AG08396 (cell line): ENCODE data around the gene NFKBIE.
"Not testable (repeated sequence)": the region's sequence is repeated elsewhere in the genome, so short reads cannot be mapped to it uniquely, and the experiment has no call there.

Experiments used
- DNase-seq: peaks from one replicate; pipeline ENCODE4 v3.0.0; 2012; ENCODE audit warnings: low spot score, mixed read lengths

The NFKBIE gene

GRCh38 chr6:44265007-44265721 lies at the start of gene NFKBIE:
NFKBIE (minus strand) TSS chr6:44265551; CDS start chr6:44265346, 205 bp downstream.
- peak; percentile 98 for DNase-seq

- not testable (repeated sequence) for DNase-seq
These were observed 49.3 kb upstream of the NFKBIE start for GRCh38 chr6:44314657-44315056.

- DNase-seq: peak; percentile 89
These were observed 47.8 kb upstream of the NFKBIE start, which contains the start of gene AARS2 for GRCh38 chr6:44312901-44313788. AARS2 (minus strand) TSS chr6:44313347; CDS start chr6:44313323, 24 bp downstream.

- no peak for DNase-seq
These were observed 46.4 kb upstream of the NFKBIE start for GRCh38 chr6:44311767-44312166.

- no peak for DNase-seq
These were observed 46.0 kb upstream of the NFKBIE start for GRCh38 chr6:44311304-44311703.

- DNase-seq: no peak
These were observed 44.9 kb upstream of the NFKBIE start for GRCh38 chr6:44310241-44310640.

- no peak for DNase-seq
These were observed 44.3 kb upstream of the NFKBIE start for GRCh38 chr6:44309631-44310030.

GRCh38 chr6:44309092-44309491 lies 43.7 kb upstream of the NFKBIE start:
- DNase-seq: peak; percentile 88

- DNase-seq: no peak
These were observed 41.9 kb upstream of the NFKBIE start for GRCh38 chr6:44307217-44307616.

- DNase-seq: no peak
These were observed 41.4 kb upstream of the NFKBIE start for GRCh38 chr6:44306710-44307109.

GRCh38 chr6:44305200-44305725 lies 39.9 kb upstream of the NFKBIE start:
- DNase-seq: no peak

GRCh38 chr6:44304282-44305199 lies 39.2 kb upstream of the NFKBIE start:
- DNase-seq: peak; percentile 60

- no peak for DNase-seq
These were observed 38.5 kb upstream of the NFKBIE start for GRCh38 chr6:44303842-44304241.

GRCh38 chr6:44302856-44303255 lies 37.5 kb upstream of the NFKBIE start:
- DNase-seq: no peak

GRCh38 chr6:44301782-44302564 lies 36.6 kb upstream of the NFKBIE start:
- no peak for DNase-seq

- DNase-seq: no peak
These were observed 35.8 kb upstream of the NFKBIE start for GRCh38 chr6:44301106-44301505.

GRCh38 chr6:44300292-44300823 lies 35.0 kb upstream of the NFKBIE start:
- no peak for DNase-seq

GRCh38 chr6:44298864-44299263 lies 33.5 kb upstream of the NFKBIE start:
- DNase-seq: no peak

GRCh38 chr6:44298055-44298803 lies 32.9 kb upstream of the NFKBIE start:
- no peak for DNase-seq
